GM23338 (cell line): ENCODE data around the gene ADAMTS18.

Experiments
- CREB1 ChIP-seq: fragments of 250-450 bp; sonication (Bioruptor Pico); IDR thresholded peaks from 2 replicates; pipeline ENCODE4 v1.5.0; 2020; ENCODE audit warnings: low read depth, mild to moderate bottlenecking, moderate library complexity
- ETS1 ChIP-seq: IDR thresholded peaks from 2 replicates; pipeline ENCODE4 v1.6.1; 2016; ENCODE audit warnings: antibody characterized with exemption
- EZH2 ChIP-seq: fragments of 200-600 bp; sonication (generic); IDR thresholded peaks from one replicate; pipeline ENCODE4 v1.8.0; 2017; ENCODE audit warnings: antibody characterized with exemption, mild to moderate bottlenecking, low read depth; ENCODE audit not compliant: unreplicated experiment
- EZH2phosphoT487 ChIP-seq: fragments of 200-600 bp; sonication (generic); IDR thresholded peaks from one replicate; pipeline ENCODE4 v1.8.1; 2018; ENCODE audit warnings: antibody characterized with exemption; ENCODE audit not compliant: unreplicated experiment
- JUNB ChIP-seq: IDR thresholded peaks from one replicate; pipeline ENCODE4 v1.6.1; 2016; ENCODE audit warnings: antibody characterized with exemption; ENCODE audit not compliant: unreplicated experiment
- NANOG ChIP-seq: IDR thresholded peaks from 2 replicates; pipeline ENCODE4 v1.6.1; 2016; ENCODE audit warnings: antibody characterized with exemption, borderline replicate concordance
- POLR2AphosphoS5 ChIP-seq: IDR thresholded peaks from 2 replicates; pipeline ENCODE4 v1.6.1; 2016; ENCODE audit warnings: antibody characterized with exemption, low read depth
- REST ChIP-seq: IDR thresholded peaks from one replicate; pipeline ENCODE4 v1.6.1; 2018; ENCODE audit warnings: antibody characterized with exemption; ENCODE audit not compliant: unreplicated experiment
- STAT1 ChIP-seq: IDR thresholded peaks from one replicate; pipeline ENCODE4 v1.6.1; 2016; ENCODE audit warnings: antibody characterized with exemption; ENCODE audit not compliant: unreplicated experiment
- ZNF114 ChIP-seq: fragments of 250-450 bp; sonication (Bioruptor Pico); IDR thresholded peaks from 2 replicates; pipeline ENCODE4 v1.5.0; 2020; ENCODE audit warnings: mild to moderate bottlenecking, moderate library complexity
- TF ChIP-seq, protein P1 (sequence below), 2 experiments: fragments of 200-600 bp in 1 of 2; sonication (generic) in 1 of 2; conservative IDR thresholded peaks; 2 replicates each; pipeline versions ENCODE4 v1.5.1 to v1.6.1; 2016 to 2017; ENCODE audit warnings: antibody characterized with exemption in 2 of 2, low read depth in 2 of 2, mild to moderate bottlenecking in 2 of 2, moderate library complexity in 1 of 2

DNA sequence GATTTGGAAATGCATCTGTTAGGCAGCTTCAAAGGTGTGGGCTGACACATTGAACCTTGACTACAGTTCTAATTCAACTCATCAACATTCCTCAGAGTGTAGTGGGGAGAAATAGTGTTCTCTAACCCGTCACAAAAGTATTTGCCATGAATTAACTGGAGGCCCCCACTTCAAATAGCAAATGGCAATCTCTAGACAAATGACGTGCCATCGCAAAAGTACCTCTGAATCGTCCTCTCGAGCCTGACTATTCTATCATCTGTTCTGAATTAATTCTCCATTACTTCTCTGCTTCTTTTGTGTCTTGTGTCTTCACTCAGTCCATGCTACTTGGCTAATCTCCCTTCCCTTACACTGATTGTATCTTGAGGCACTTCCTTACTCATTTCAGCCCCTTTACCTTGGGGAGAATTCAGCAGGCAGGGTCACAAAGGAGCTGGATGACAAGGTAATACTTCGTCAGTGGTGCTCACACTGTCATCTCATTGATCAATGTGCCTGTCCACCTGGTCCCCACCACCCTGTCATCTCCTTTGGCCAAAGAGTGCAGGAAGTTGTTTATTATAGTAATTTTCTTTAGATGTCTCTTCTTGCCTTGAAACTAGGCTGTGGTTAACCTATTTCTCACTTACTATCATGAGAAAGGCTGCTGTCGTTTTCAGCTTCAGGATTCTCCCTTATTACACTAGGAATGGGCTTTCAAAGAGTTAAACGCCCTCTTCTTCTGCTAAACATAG lies 127.2 kb downstream of the ADAMTS18 start:
- TF ChIP-seq, protein P1, sequence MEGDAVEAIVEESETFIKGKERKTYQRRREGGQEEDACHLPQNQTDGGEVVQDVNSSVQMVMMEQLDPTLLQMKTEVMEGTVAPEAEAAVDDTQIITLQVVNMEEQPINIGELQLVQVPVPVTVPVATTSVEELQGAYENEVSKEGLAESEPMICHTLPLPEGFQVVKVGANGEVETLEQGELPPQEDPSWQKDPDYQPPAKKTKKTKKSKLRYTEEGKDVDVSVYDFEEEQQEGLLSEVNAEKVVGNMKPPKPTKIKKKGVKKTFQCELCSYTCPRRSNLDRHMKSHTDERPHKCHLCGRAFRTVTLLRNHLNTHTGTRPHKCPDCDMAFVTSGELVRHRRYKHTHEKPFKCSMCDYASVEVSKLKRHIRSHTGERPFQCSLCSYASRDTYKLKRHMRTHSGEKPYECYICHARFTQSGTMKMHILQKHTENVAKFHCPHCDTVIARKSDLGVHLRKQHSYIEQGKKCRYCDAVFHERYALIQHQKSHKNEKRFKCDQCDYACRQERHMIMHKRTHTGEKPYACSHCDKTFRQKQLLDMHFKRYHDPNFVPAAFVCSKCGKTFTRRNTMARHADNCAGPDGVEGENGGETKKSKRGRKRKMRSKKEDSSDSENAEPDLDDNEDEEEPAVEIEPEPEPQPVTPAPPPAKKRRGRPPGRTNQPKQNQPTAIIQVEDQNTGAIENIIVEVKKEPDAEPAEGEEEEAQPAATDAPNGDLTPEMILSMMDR (conservative IDR thresholded peaks at IDR 0.05; ENCODE audit: low read depth in 2 of 2): no peak
- TF ChIP-seq POLR2AphosphoS5: no peak
- TF ChIP-seq JUNB: no peak
- no peak for TF ChIP-seq CREB1 (CRISPR knock-in tag)
- TF ChIP-seq ETS1: no peak
- no peak for TF ChIP-seq REST
- TF ChIP-seq EZH2phosphoT487: no peak
- no peak for TF ChIP-seq EZH2
- TF ChIP-seq NANOG: no peak
- no peak for TF ChIP-seq ZNF114
- no peak for TF ChIP-seq STAT1
